HuH-7 (cell line): ENCODE data around the gene PLEKHM2.
A peak's percentile ranks its signal among the peaks of the same experiment; 100 is the strongest.

ENCODE experiments used
- DNase-seq: peaks from one replicate; pipeline ENCODE4 v3.0.0; 2011; ENCODE audit warnings: low spot score

PLEKHM2 gene

GRCh38 chr1:15702722-15703550 lies 18.8 kb downstream of the PLEKHM2 start:
- DNase-seq = peak; percentile 48

DNA sequence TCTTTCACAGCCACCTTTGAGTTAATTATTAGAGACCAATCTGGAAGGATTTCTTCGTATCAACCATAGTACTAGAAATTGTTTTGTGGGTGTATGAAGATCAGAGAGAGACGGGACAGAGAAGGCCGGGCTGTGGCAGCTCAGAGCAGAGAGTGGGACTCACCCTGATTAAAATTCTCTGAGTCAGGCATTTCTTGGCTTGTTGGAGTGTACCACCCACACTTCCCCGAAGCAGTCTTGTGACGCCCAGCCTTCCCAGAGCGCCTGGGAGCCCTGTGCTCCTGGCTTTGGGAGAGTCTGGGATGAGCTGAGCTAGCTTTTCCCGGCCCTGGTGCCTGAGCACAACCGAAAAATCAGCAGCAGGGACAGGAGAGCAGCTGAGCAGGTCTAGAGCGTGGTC lies 19.4 kb downstream of the PLEKHM2 start:
- DNase-seq = no peak

DNA sequence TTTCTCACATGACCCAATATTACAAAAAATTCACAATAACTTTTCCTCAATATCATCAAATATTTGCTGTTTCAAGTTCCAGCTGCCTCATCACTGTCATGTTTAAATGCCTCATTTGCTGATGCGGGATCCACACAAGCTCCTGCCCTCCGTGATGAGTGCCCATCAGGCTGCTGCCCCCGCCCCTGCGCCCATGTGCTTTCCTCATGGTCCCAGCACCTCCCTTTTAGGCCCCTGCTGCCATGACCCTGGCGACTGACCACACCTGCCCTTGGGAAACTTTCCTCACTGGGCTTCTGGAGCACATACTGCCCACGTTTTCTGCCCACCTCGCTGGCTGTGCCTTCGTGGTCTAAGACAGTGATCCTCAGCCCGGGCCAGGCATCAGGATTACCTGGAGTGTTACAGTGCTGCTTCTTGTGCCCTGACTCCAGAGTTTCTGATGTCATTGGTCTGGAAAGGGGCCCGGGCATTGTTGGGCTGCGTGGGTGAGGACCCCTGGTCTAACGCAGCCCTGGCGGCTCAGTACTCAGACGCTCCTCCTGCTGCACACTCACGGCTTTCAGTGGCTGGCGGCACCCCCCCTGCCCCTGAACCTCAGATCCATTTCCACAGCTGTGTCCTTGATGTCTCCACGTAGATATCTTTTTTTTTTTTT lies 20.5 kb downstream of the PLEKHM2 start:
- no peak for DNase-seq

- DNase-seq = no peak
Observed at GRCh38 chr1:15705184-15705566, 21.1 kb downstream of the PLEKHM2 start.

DNA sequence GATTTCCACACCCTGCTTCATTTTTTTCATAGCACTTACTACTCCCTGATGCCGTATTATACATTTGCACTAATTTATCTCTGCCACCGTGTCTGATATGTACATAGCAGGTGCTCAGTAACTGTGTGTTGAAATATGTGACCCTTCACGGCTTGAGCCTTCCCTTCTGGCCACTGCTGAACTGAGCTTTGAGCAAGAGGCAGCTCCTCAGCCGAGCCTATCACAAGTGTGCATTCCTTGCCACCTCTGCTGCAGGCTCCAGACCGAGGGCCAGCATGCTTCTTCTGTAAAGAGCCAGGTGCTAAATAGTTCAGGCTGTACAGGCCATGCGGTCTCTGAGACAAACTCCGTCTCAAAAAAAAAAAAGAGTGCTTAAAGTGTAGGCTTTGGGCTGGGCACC lies 22.6 kb downstream of the PLEKHM2 start:
- no peak for DNase-seq

DNA sequence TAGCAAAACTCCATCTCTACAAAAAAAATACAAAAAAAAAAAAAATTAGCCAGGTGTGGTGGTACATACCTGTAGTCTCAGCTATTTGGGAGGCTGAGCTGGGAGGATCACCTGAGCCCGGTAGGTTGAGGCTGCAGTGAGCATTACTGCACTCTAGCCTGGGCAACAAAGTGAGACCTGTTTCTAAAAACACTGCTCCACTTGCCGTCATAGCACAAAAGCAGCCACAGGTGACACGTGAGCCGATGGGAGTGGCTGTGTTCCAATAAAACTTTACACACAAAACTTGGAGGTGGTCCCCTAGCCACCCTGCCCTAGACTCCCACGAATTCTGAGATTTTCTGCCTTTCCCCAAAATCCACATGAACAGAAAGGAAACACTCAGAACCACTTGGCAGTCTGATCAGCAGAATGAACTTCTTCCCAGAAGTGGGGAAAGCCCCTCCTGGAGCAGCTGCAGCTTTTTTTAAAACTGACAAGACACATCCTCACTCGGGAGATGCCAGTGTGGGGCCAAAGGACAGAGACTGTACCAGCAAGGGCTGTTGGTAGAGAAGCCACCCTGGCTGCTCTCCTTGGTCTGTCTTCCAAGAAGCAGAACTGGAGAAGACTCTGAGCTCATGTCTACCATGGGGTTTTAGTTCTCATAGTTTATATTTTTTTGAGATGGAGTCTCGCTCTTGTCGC lies 23.3 kb downstream of the PLEKHM2 start:
- no peak for DNase-seq

DNA sequence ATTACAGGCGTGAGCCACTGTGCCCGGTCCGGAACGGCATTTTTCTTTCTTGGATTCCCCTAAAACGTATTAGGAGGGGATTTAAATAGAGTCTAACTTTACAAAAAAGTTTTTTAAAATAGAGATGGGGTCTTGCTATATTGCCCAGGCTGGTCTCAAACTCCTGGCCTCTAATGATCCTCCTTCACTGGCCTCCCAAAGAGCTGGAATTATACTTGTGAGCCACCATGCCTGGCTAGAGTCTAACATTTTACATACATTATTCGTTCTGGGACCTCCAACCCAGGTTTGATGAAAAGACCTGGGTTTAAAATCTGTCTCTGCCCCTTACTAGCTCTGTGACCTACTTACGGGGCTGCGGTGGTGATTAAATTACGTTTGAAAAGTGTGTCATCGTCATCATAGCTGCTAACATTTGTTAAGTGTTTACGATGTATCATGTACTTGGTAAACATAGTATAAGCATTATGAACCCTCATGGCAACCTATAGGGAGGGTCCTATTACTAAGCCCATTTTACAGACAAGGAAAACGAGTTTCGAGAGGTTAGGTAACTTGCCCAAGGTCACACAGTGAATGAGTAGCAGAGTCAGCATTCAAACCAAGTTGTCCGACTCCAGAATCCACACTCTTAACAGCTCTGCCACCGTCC lies 24.5 kb downstream of the PLEKHM2 start:
- no peak for DNase-seq

- no peak for DNase-seq
Observed at GRCh38 chr1:15709226-15709625, 25.1 kb downstream of the PLEKHM2 start.

DNA sequence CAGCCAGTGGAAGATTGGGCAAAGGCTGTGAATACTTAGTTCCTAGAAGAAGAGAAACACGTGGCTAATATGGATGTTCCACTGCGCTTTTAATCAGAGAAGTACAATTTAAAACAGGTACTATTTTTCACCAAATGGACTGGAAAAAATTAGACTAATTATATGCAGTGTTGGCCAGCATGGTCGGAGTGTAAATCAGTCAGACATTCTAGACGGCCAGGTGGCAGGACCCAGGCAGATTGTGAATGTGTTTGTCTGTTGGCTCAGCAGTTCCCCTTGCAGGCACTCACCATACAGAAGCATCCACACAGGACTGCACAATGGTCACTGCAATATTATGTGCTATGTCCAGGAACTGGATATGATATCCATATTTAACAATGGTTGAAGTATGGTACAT lies 28.0 kb downstream of the PLEKHM2 start:
- DNase-seq = no peak

GRCh38 chr1:15714406-15715136 lies 30.5 kb downstream of the PLEKHM2 start:
- no peak for DNase-seq

DNA sequence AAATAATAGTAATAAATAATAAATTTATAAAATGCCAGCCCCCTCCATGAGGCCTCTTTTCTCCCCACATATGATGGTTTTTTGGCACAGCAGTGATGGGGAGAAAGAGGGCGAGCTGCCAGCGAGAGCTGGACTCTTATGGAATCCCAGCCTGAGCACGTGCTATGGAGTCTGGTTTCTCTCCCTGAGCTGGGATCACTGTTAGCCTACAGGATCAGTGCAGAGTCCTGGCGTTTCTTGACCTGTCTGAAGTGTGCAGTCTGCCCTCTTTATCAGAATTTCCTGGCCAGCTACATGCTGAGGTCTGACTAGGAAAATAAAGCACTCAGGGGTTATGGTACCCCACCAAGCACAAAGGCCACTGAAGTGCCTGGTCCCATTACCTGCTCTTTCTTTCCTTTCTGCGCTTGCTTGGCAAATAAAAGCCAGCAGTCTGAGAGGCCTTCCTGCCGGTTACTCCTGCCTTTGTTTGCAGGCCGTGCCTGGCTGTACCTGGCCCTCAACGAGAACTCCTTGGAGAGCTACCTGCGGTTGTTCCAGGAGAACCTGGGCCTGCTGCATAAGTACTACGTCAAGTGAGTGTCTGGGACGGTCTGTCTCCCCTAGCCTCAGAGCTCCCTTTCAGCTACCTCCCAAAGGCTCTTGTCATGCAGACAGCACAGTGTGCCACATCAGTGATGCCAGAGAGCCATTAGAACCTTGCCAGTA lies 33.5 kb downstream of the PLEKHM2 start:
- DNase-seq = no peak

GRCh38 chr1:15718199-15718601 lies 34.1 kb downstream of the PLEKHM2 start:
- no peak for DNase-seq

GRCh38 chr1:15719381-15720120 lies 35.4 kb downstream of the PLEKHM2 start:
- DNase-seq = no peak

DNA sequence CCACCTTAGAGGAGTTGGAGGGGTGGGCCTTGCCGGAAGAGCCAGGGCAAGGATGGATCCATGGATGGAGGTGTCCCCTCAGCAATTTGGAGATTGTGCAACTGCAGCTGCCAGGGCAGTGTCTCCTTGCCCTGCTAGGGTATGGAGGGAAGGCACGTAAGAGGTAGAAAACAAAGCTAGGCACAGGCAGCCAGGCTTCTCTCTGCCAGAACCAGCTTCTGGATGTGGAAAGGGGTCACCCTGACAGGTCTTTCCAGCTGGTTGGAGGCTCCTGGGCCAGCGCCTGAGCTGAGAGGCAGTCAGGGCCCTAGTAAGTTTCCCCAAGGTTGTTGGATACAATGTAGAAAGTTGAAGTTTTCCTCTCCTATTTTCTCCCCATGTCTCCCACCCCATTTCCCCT lies 36.7 kb downstream of the PLEKHM2 start:
- no peak for DNase-seq

- no peak for DNase-seq
Observed at GRCh38 chr1:15722411-15722810, 38.3 kb downstream of the PLEKHM2 start.

DNA sequence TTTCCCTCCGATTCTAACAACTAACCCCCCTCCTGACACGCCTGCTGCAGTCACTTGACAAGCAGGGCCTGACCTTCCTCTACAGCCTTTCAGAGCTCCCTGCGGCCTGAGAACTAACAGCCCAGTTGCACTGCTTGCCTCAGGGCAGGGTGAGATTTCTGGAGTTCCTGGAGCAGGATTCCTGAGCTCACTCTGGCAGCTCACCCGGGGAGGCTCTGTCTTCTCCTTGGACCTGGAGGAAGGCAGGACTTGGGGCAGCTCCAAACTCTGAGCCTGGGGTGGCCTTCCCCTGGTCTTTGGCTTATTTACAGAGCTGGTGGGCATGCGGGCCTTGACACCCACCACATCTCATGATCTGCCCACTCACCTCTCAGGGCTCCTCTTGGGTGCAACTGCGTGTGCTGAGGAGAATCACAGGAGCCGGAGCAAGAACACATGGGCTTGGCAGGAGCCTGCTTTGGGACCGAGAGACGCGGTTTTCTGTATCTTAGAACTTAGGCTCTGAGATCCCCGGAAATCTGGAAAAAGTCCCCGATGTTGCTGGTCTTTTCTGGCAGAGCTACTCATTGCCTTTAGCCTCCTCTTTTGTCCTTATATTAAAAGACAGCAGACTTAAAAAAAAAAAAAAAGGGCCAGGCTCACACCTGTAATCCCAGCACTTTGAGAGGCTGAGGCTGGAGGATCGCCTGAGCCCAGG lies 38.9 kb downstream of the PLEKHM2 start:
- no peak for DNase-seq

- DNase-seq = no peak
Observed at GRCh38 chr1:15723631-15724246, 39.6 kb downstream of the PLEKHM2 start.

GRCh38 chr1:15724949-15725880 lies 41.1 kb downstream of the PLEKHM2 start:
- DNase-seq = no peak
